HG03439 (cell line): ENCODE results near the gene UBE2D1.
A peak's percentile ranks its signal among the peaks of the same experiment; 100 is the strongest.

ENCODE experiments used
- ATAC-seq: cut with Tn5 transposase; IDR thresholded peaks from one replicate; pipeline ENCODE4 v1.9.1; 2021; ENCODE audit warnings: mild to moderate bottlenecking, moderate library complexity; ENCODE audit not compliant: unreplicated experiment

The UBE2D1 gene

DNA sequence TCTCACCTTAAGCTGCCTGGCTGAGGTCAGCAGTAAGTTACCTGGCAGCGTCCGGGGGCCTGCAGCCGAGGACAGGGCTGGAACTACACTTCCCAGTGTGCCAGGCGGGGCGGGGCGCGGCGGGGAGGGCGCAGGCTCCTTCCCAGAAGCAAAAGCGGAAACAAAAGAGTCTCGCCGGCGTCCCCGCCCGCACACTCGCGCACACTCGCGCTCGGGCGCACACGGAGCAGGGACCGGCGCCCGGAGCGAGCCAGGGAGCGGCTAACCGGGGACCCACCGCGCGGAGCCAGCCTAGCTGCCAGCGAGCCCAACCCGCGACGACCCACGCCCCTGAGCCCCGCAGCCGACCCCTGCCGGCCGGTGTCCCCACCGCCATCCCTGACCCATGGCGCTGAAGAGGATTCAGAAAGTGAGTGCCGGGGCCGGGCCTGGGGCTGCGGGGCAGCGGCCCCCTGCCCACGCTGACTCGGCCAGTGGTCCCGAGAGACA, at the start of gene UBE2D1:
TSS of gene UBE2D1 (plus strand) at position 190 of the 489 bp plus-strand sequence. CDS start at position 386, 196 bp downstream.
- peak; percentile 96 for ATAC-seq

DNA sequence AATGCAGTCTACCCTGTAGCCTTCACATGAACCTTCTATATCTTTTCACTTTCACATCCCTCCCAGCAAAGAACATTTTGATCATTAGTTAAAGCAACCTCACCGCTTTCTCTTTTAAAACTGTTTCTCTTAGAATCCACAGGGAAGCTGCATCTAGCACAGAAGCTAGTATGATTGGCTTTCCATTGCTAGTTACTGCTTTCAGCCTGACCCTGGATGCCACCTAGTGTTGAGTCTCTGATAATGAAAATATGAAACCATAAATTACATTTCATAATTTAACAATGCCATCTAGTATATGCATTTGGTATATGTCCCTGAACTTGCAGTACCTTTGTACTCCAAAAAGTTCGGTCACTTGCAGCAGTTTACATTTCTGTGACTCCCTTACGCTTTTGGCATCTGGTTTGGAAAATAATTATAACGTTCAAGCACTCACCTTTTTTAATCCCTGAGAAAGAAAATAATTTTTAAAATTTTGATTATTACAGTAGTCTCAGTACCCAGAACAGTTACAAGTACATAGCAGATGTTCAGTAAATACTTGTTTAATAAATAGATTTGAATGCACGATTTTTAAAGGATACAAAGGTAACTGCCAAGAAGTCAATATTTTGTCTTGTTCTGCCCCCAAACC, 43.1 kb upstream of the UBE2D1 start:
- ATAC-seq, result peak; percentile 82

DNA sequence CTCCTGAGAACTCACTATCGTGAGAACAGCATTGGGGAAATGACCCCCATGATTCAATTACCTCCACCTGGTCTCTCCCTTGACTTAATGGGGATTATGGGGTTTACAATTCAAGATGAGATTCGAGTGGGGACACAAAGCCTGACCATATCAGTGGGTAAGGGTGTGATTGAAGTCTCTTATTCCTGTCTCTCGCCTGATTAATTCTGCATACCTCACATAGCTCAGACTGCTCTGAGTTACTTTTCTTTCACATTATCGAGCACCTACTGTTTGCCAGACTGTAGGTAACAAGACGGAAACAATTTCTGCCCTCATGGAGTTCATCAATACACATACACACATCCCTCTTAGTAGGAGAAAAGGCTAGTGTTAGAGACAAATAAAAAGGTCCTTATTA, 40.8 kb upstream of the UBE2D1 start:
- ATAC-seq, result no peak

DNA sequence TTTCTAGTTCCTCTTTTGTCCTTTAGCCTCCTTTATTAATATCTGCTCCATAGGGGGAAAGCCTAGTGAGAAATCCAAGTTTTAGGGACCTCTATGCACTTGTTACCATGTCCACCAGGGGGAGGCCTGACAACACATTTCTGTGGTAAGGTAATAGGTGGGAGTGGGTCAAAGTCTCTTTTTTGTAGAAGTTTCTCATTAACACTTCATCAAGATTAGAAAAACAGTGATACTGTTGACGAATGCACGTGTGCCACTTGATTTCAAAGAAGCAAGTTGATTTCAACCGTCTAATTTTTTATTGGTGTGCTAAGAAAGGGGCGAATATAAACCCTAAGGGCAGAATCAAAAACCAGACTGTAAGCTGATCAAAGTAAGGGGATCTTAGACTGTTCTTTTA, 35.2 kb upstream of the UBE2D1 start:
- ATAC-seq, result peak; percentile 71

DNA sequence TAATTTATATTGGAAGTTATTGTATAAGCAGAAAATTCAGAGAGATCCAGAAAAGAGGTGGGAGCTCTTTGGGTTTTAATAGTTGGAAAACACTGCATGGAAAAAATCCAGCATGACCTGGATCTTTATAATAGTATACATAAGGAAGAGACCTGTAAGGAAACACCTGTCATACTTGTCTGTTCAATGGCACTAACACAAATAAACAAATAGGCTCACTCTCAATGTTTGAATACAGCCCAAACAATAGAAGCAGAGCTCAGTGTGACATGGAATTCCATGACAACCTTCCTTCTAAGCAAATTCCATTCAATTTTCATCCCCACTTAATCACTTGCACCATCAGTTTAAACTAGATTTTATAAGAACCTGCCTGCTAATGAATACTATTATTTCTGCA, 34.1 kb upstream of the UBE2D1 start:
- ATAC-seq, result no peak

DNA sequence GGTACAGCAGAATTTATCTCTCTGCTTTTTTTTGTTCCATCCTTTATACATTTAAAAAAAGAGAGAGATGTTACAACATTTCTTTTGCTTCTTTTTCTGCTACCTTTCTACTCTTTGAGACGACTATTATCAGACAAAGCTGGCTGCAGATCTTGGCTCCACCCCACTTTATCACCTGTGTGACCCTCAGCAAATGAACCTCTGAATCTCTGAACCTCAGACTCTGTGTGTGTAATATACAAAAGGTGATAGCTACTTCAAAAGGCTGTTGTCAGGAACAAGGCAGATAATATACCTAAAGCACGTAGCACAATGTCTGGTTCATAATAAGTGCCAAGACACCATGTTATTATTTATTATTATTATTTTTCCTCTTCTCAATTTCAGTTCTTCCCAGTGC, 32.6 kb upstream of the UBE2D1 start:
- ATAC-seq, result no peak

DNA sequence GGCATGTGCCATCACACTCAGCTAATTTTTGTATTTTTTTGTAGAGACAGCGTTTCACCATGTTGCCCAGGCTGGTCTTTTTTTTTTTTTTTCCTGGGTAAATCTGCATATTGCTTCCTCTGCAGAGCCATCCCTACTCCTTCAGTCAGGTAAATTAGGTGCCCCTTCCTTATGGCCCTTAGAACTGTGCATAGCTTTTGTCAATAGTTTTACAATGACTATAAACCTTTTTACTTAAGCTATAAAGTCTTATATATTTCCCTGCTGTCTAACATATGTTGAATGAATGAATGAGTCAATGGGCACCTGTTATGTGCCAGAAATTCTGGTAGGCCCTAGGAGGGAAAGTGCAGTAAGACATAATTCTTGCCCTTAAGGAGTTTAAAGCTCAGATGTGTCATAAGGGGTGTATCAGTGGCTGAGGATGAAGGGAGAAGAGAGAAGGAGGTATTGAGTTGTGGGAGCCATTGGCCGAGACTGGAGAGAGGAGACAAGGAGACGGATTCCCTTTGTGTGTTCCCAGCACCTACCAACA, 30.6 kb upstream of the UBE2D1 start:
- no peak for ATAC-seq

DNA sequence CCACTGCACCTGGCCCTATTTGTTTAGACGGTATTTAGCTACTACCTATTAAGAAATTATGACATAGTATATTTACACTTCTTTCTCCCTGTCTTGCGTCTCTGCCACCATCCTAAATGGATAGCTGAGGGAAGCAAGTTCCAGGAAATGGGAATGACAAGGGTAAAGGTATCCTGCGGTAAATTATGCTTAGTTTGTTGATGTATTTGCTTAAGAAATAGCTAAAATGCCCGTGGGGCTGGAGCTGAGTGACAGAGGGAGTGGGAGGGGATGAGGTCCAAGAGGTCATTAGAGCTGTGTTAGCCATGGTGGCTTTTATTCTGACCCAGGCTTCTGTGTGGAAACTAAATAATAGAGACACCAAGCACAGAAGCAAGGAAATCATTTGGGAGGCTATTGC, 29.0 kb upstream of the UBE2D1 start:
- ATAC-seq, result no peak

DNA sequence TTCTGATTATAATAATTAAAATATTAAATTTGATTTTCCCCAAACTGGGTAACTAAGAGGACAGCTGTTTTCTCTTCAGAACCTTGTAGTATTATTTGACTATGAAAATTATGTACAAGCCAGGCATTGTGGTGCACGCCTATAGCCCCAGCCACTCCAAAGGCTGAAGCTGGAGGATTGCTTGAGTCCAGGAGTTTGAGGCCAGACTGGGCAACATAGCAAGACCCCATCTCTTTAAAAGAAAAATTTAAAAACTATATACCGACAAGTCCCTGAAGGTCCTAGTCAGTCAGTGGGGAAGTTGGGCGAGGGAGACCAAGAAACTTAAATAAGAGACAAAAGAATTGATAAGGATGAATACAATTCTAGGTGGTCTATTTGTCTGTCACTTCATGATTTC, 27.1 kb upstream of the UBE2D1 start:
- ATAC-seq, result no peak

DNA sequence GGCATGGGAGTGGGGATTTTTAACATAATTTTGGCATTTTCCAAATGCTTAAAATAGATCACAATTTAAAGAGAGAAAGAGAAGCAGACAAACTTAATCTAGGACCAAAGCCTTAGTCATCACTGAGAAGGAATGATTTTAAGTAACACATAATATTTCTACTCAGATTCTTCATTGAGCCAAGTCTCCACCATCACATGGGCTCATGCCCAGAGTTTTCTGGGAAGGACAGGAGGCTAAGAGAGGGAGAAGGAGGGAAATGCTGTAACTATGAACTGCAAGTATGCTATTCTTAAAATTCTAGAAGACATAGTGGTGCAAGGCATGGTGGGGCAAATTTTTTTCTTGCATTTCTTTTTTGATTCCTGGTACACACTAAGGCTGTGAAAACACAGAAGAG, 23.8 kb upstream of the UBE2D1 start:
- no peak for ATAC-seq

DNA sequence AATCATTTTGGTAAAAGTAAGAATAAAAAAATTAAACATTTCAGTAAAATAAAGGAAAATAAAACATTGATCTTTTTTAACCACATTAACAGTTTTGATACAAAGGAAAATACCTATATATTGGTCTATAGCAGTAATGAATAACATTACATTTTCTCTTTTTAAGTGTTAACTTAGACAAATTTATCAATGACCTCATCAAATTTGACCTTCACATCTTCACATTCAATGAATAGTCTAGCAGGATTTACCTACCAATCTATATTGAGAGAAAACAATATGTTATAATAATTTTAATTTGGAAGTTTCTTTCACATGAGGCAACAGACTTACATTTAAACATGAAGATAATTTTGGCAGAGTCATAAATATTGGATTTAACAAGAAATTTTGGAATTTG, 17.9 kb upstream of the UBE2D1 start:
- no peak for ATAC-seq

DNA sequence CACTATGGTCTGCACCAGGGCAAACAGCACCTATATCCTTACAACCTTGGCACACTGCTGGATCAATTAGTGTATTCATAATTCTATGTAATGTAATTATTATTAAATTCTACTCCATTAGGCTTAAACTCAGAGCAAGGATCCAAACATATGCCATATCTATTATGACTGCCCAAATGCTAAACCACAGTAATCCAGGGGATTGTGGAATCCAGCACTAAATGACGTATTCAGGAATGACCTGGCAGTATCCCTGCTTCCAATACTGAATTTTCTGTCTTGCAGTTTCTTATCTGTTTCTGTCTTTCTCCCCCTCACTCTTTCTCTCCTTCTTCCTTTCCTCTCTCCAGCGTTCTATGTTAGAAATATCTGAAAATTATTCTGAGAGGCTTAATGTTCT, 16.5 kb upstream of the UBE2D1 start:
- no peak for ATAC-seq

DNA sequence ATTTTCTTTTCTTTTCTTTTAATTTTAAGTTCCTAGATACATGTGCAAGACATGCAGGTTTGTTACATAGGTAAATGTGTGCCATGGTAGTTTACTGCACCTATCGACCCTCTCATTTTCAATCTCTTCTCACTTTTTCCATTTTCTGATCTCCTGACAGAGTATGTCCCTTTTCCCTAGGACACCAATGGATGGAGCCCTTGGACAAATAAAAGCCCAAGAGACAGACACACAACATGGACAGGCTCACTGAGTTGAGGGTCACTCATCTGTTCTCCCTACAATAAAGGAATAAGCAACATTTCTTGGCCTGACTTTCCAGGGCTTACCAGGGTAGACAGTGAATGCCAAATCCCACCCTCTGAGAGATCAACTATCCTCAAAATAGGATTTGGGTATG, 15.2 kb upstream of the UBE2D1 start:
- no peak for ATAC-seq

DNA sequence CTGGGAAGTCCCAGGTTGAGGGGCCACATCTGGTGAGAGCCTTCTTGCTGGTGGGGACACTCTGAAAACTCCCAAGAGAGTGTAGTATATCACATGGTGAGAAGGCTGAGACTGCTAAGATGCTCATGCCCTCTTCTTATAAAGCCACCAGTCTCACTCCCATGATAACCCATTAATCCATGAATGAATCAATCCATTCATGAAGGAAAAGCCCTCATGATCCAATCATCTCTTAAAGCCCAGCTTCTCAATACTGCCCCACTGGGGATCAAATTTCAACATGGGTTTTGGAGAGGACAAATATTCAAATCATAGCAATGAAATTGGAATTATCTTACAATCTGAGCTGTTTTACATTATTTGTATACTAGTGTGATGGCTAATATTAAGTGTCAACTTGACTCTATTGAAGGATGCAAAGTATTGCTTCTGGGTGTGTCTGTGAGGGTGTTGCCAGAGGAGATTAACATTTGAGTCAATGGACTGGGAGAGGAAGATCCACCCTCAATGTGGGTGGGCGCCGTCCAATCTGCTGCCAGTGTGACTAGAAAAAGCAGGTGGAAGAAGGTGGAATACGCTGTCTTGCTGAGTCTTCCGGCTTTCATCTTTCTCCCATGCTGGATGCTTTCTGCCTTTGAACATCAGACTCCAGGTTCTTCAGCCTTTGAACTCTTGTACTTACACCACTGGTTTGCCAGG, 14.3 kb upstream of the UBE2D1 start:
- no peak for ATAC-seq

DNA sequence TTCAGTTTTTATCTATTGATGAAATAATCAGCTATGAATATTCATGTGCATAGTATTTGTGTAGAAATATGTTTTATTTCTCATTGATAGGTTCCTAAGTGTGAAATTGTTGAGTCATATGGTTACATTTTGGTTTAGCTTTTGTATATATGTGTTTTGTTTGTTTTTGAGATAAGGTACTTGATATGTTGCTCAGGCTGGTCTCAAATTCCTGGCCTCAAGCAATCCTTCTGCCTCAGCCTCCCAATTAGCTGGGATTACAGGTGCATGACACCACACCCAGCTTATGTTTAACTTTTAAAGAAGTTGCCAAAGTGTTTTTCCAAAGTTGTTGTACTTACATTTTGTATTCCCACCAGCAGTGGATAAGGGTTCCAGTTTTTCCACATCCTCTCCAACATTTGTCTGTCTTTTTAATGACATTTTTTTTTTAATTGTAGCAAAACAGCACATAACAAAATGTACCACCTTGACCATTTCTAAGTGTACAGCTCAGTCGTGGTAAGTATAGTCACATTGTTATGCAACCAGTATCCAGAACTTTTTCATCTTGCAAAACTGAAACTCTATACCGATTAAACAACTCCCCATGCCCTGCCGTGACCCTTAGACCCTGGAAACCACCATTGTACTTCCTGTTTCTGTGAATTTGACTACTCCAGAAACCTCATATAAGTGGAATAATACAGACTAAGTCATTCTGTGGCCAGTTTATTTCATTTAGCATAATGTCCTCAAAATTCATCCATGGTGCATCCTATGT, 12.6 kb upstream of the UBE2D1 start:
- ATAC-seq, result peak; percentile 59

DNA sequence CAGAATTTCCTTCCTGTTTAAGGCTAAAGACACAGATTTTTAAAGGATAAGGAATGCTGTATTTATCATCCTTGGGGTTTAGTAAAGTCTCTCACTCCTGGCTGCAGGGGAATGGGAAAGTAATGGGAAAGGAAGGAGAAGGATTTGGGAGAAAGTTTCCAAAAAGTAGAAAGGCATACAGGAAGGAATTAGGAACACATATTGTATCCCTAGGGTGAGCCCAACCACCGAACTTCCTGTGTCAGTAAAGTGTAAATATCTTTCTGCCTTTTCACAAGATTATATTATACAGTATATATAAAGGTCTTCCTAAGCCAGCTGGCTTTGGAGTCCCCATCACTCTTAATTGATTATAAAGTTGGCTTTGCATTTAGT, 12.0 kb upstream of the UBE2D1 start:
- no peak for ATAC-seq

DNA sequence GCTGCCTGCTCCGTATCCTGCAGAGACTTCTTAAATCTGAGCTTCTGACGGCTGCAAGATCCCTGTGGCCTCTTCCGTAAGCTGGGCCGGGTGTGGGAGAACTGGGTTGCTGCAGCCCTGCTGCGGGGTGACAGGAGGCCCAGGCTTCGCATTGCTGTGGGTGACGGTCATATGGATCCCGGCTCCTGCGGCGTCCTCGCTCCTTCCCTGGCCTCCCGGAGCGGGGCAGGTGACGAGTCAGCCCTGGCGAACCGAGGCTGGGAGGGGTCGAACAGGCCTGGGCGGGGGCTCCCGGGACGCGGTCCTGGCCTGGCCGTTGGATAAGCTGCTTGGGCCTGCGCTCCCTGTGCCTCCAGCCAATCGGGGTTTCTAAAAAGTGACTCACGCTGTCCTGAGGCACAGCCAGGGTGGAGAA, 7.8 kb upstream of the UBE2D1 start:
- no peak for ATAC-seq

DNA sequence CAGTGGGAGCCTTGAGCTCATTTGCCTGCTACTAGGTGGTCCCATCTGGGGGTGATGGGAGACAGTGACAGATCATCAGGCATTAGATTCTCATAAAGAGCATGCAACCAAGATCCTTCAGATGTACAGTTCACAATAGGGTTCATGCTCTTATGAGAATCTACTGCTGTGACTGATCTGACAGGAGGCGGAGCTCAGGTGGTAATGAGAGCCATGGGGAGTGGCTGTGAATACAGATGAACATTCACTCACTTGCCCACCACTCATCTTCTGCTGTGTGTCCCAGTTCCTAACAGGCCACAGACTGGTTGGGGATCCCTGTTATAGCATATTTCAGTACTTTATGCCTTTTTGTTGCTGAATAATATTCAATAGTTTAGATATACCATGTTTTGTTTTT, 6.6 kb upstream of the UBE2D1 start:
- no peak for ATAC-seq

DNA sequence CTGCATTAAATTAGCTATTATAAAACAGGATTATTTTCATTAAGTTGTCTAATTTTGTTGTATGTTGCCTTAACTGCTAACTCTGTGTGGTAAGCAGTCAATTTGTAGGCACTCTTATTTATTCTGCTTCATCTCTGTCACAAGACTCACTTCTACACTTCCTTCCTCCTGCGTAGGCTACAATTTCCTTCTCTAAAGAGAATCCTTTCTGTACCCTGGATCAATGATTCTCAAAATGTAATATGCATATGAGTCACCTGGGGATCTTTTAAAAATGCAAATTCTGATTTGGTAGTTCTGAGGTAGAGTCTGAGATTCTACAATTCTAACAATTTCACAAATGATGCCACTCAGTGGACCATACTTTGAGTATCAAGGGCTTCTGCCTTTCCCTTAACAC, 4.4 kb upstream of the UBE2D1 start:
- no peak for ATAC-seq

DNA sequence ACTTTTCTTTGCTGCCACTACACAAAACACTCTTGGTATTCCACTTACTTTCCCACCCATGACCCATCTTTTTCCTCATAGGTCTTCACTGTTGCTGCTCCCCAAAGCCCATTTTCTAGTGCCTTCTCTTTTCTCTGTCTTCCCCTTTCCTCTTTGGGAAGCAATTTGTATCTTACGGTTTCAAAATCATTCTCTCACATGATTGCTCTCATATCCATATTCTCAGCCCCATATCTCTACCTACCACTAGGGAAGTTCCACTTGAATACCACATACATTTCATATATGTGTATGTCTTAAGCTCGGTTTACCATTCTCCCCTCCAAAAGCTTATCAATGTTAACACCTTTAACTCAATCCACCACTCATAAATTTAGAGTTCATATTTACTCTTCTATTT, 3.2 kb upstream of the UBE2D1 start:
- no peak for ATAC-seq

DNA sequence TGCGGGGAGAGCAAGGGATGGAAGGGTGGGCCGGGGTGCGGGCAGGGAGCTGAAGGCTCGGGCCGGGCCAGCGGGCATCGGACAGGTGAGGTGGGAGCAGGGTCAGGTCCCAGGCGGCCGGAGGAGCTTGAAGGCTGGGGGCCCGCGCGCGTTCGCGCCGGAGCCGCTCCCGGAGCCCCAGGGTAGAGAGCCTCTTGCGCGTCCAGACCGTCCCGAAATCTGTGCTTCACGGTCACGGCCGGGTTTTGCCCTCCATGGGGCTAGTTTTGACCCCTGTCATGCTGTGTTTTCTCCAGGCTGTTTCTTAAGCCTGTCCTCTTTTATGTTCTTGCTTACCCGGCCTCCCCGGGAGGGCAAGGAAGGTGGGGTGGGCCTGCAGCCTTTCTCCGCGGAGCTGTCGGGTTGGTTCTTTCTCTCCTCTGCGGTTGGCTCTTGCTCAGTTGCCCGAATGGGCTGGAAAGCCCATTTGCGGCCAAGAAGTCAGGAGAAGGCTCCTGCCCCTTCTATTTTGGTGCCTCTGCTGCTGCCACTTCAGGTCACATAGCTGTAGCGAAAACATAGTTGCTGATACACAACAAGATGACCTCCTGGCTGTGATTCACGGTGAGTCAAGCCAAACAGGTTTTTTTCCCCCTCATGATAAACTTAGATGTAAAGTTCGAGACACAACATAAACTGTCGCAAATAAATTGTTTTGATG, 650 bp downstream of the UBE2D1 start:
- ATAC-seq, result peak; percentile 50
